GM19239 (cell line): ENCODE results near the gene EFEMP1.

ENCODE experiments used
- DNase-seq: peaks from one replicate; pipeline ENCODE4 v3.0.0; 2011; ENCODE audit warnings: low spot score; ENCODE audit not compliant: insufficient read length
- FAIRE-seq: peaks from 2 replicates; lab custom pipeline; 2011; peaks lifted over from hg19 to GRCh38; lab: Jason Lieb, UNC

EFEMP1 gene

DNA sequence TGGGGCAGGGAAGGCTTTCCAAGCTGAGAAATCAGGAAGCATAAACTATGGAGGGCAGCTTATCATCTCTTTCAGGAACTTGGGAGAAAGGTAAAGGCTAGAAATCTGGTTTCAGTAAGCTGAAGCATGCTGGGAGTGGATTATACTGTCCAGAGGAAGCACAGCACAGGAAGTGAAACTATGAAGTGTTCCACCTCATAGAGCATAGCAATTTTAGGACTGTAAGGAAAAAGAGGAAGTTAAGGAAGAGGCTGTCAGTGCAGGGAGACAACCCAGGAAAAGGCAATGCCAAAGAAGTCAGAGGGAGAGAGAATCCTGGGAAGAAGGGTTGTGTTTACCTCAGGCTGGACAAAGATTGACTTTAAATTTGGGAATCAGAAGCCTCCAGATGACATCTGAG lies 51.9 kb downstream of the EFEMP1 start:
- FAIRE-seq (no peak), DNase-seq (no peak)

DNA sequence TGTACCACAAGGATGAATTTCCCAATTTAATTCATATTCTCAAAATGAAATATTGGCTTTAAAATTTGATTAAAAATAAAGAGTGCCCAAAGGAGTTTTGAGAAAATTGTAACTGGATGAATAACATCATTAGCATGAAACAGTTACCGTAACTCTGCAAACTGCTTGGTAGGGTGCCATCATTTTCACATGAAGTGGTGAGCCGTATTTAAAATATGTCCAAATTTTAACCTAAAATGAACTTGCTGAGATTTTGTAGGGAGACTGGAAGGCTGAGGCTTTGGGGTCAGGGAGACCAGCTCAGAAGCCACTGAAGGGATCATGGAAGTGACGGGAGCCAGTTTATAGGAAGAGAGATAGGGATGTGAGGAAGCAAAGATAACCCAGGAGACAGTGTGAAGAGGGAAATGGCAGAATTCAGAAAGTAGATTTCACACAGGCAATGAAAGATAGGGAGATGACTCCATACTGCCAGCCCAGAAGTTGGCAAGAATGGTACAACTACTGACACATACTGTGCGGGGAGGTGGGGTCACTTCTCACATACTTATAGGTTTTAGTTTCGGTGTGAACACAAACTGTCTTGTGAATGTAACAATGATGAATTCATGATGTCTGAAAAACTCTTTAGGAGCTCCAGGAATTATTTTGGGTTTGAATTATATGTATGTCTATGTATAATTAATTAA lies 53.8 kb downstream of the EFEMP1 start:
- DNase-seq = no peak
- FAIRE-seq = no peak

DNA sequence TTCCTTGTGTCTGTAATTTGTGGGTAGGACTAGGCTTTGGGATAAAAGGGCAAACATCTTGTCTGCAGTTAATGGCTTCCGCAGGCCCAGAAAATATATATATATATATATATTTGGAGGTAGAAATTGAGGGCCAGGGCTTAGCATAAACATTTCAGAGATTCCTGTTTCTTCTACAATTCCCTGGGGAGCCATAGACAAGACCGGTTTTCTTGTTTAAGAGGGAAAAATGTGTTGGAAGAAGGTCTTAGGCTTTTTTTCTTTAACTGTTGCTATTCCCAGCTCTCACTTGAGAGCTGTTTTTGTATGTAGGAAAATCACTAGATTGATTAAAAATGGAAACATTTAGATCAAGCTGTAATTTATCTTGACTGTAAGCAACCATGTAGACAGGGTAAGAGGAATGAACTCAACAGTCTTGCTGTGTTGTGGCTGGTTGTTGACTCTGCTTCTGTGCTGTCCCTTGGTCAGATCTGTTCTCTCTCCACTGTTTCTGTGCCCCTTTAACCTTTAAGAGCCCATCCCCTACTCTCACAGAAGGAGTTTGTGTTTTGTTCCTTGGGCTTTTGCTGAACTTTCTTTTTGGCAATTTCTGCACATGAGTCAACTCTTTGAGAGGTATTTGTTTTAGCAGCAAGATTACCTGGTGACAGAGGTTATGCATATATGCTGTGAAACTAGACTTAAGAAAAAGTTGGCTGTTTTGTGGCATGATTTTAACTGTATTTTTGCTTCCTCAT lies 58.3 kb downstream of the EFEMP1 start:
- no peak for FAIRE-seq
- no peak for DNase-seq

DNA sequence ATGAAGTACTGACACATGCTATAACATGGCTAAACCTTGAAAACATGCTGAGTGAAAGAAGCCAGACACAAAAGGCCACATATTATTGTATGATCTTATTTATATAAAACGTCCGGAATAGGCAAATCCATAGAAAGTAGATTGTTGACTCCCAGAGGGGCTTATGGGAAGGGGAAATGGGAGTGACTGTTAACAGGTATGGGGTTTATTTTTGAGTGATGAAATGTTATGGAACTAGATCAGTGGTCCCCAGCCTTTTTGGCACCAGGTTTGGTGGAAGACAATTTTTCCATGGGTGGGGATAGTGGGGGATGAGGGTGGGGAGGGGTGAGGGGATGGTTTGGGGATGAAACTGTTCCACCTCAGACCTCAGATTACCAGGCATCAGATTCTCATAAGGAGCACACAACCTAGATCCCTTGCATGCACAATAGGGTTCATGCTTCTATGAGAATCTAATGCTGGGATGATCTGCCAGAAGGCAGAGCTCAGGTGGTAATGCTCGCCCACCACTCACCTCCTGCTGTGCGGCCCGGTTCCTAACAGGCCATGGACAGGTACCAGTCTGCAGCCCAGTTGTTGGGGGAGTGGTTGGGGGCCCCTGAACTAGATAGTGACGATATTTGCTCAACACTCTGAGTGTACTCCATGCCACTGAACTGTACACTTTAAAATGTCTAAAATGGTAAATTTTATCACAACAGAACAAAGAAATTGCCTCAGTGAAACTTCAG lies 59.1 kb downstream of the EFEMP1 start:
- FAIRE-seq (no peak), DNase-seq (no peak)

DNA sequence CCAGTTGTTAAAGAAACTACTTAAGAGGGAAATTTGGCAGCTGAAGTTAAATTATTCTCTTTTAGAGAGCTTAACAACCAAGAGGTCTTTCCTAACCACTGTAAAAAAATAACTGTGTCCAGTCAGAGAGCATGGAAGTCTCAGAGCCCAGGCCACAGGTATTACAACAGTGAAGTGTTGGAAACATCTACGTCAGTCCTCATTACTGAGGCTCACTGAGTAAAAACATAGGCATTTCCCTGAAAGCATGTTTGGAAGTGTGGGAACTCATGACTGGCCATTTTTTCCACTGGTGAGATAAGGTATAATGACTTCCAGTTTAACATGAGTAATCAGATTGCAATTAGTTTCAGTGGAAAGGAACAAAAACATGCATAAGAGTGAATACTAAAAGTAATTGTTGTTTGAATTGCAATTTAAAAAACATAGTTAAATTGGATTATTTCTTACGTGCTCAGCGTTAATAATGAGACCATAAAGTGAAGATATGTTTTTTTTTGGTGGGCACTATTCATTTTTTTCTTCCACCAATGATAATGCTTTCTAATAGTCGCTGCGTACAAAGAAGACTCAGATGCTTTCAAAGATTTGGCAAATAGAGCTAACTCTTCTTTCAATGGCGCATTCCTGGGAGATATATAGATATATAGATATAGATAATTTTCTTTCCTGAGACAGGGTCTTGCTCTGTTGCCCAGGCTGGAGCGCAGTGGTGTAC lies 60.8 kb downstream of the EFEMP1 start:
- no peak for DNase-seq
- no peak for FAIRE-seq

DNA sequence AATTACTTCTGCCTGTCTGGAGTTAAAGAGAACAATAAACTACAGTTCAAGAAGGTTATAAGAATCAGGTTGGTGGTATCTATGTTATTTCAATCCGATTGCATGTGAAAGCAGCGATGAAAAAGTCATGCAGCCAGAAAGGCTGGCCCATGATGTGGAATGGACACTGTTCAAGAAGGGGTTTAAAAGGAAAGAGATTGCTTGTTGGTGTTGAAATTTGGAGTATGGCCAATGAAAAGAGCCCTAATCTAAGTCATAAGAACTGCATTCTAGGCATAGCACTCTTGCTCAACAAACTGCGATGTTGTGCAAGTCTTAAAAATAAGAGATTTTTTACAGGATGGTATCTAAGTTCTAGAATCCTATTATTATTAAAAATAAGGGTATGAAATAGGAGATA lies 61.3 kb downstream of the EFEMP1 start:
- no peak for DNase-seq

DNA sequence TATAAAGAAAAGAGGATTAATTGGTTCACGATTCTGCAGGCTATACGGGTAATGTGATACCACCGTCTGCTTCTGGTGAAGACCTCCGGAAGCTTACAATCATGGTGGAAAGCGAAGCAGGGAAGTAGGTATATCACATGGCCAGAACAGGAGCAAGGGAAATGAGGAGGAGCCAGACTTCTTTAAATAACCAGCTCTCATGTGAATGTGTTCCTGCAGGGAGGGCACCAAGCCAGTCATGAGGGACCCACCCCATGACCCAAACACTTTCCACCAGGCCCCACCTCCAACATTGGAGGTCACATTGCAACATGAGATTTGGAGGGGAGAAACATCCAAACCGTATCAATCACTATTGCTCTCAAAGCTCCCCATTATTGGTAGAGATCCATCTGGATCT lies 61.8 kb downstream of the EFEMP1 start:
- DNase-seq = no peak
- FAIRE-seq = no peak

More for the DNA sequence above, 61.3 kb downstream of the EFEMP1 start:
- no peak for FAIRE-seq

DNA sequence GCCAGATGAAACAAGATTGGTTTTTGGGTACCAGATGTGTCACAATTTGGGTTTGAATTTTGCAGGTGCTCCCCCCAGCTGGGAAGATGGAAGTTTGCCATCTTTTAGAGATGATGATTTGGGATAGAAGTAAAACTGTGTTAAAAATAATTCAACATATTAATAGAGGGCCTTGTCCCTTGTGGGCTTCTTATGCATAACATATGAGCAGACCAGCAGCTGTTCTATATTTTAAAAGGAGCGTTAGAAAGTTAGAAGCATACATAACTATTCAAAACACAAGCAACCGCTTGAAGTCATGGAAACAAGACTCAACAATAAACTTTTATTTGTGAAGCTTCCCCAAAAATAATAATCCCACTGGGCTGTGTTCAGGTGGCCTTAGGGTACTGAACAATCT lies 62.8 kb downstream of the EFEMP1 start:
- no peak for FAIRE-seq
- DNase-seq = no peak

DNA sequence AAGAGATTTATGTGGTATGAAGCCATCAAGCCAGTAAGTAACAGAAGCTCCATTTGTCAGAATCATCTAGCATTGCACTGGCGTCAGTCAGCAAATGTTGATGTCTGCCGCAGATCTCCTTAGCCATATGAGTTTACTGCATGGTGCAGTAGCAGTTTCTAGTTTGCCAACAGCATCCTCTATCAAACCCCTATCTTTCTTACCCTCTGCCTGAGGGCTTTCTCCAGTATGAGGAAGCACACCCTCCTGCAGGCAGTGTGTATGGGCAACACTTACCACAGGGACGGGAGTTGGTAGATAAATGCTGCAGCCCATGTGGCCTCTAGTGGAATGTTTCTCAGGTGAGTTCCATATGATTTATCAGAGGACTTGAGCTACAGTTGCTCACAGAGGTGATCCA lies 63.7 kb downstream of the EFEMP1 start:
- DNase-seq = no peak
- FAIRE-seq = no peak

DNA sequence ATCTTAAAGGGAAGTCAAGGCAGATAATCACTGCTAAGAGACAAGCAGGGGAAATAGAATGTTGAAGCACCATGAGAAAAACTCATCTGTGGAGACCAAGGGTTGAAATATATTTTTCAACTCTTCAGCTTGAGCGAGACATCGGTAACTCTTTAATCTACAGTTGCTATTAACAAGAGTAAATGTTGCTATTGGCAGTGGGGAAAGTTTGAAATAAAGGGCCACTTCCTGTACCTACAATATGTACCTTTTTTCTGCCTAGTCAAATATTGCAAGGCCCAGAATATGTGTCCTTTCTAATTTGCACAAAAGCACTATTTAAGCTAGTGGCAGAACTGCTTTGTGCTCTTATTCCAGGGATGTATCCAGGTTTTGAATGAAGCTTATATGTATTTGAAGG lies 65.8 kb downstream of the EFEMP1 start:
- no peak for FAIRE-seq

DNA sequence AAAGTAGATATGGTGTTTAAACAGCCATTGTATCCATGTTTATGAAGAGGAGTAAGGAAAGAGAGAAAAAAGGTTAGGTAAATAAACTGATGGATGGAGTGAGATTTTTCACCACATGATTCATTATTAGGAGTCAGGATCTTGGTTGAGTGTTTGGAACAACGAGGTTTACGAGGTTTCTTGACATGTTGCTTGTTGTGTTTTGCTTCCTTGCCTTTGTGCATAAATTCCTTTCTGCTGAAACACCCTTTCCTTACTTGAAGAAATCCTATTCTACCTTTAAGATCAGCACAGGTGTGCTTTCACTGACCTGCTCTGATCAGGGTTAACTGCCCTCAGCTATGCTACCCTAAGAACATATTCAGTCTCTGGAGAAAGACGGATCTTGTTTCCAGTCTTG lies 66.6 kb downstream of the EFEMP1 start:
- no peak for FAIRE-seq

More for the DNA sequence above, 65.8 kb downstream of the EFEMP1 start:
- DNase-seq = no peak

DNA sequence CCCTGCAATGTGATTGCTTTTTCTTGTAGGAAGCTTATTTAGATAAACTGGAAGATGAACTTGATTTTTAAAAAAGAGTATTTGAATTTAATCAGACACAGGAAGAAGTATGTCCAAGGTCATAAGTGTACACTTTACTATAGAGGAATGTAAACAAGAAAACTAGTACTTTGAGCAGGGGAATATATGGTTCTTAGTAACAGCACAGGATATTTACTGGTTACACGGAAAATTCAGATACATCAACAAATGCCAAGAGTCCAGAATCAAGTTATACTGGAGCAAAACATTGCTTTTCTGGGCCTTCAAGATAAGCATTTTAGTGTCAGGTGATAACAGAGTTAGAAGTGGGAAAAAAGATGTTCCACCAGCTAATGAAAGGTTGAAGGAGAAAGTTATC lies 75.5 kb downstream of the EFEMP1 start:
- FAIRE-seq (no peak), DNase-seq (no peak)

More for the DNA sequence above, 66.6 kb downstream of the EFEMP1 start:
- no peak for DNase-seq

DNA sequence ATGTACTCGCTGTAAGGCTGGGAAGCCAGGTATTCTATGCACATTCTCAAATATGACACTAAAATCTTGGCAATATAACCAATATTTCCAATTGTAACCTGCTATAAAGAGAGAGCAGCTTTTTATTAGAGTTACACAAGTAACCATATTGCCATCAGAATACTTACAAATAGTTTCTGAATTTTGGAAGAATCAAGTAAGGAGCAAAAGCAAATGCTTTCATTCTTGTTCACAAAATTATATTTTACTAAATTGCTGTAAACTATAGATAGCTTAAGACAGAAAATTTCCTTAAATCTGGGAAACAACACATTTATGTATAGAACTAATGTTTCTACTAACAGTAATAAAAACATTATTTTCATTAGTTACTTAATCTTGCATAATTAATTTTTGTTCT lies 77.2 kb downstream of the EFEMP1 start:
- DNase-seq (no peak), FAIRE-seq (no peak)

DNA sequence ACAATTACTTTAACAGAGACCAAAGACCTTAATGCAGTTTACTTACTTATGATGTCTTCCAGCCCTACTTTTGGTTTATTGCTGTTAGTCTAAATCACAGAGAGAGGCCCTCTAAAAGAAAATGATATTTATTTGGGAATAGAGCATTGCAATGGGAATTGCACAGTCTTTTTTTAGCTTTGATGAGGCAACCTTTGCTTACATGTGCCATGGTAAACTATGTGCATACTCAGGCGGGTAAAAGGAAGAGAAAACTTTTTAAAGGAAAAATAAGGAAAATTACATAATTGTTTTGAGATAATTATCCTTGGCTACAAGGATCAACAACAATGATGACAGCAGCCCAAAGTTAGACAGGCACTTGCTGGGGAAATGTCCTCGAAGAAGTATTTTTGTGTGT lies 78.6 kb downstream of the EFEMP1 start:
- FAIRE-seq = no peak
- DNase-seq = no peak

DNA sequence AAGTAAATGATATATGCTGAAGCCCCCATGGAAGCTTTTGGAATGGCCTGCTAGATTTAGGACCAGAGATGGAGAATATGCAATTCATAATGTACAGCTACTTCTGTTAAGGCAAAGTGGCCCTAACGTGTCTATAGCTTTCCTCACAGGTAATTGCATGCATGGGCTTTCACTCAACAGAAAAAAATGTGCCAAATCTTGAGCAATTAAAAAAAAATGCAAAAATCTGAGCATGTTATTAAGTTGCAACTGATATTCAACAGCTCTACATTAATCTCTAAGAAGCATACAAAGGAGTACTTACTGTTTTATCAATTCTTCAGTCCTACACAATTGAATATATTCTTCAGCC lies 79.6 kb downstream of the EFEMP1 start:
- FAIRE-seq = no peak

DNA sequence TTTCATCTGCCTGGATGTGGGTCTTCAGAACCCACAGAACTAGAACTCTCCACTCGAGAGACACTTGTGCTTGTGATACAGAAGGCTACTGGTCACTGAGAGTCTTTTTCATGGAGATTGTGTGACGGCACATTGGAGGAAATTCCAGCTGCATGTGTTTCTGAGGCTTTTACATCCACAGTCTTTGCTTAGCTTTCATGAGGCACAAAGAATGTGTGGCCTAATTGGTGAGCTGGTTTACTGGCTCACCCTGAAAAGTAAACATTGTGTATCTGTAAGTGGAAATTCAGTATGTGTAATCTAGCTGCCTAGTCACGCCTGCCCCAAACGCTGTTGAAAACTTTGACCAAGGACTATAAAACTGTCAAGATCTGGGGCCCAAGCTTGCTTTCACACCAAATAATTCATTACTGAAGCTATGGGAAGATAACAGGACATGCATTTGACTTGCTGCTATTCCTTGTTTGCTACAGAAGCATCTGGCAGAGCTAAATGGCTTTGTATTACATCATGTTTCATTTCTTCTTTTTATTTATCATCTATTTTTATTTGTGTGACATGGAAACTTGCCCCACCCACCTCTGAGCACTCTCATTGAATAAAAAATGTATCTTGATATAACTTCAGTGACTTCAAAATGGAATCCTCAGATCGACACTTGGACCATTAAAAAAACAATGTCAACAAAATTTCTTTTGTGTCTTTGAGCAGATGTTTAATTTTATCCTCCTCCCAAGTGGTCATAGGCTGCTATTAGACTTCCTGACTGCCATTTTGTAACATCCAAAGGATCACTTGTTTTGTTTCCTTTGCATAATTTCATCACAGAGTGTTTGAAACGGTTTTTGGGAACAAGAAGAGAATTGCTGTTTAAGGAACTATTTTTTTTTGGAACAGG lies 80.2 kb downstream of the EFEMP1 start:
- no peak for DNase-seq
- FAIRE-seq = no peak

More for the DNA sequence above, 79.6 kb downstream of the EFEMP1 start:
- DNase-seq = no peak

DNA sequence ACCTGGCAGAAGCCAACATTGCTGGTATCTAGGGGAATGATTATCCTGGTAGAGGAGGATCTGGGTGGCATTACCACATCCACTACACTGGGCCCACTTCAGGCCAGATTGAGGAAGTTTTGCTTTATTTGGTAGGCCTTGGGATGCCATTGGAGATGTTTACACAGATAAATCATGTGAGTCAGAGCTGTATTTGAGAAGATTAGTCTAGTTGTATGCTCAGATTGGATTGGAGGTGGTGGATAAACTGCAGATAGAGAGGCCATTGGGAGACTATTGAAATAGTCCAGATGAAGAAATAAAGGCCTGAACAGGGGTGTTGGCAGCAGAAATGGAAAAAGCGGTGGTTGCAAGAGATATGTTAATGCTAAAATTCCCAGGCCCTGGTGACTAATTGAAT lies 81.5 kb downstream of the EFEMP1 start:
- FAIRE-seq (no peak), DNase-seq (no peak)

DNA sequence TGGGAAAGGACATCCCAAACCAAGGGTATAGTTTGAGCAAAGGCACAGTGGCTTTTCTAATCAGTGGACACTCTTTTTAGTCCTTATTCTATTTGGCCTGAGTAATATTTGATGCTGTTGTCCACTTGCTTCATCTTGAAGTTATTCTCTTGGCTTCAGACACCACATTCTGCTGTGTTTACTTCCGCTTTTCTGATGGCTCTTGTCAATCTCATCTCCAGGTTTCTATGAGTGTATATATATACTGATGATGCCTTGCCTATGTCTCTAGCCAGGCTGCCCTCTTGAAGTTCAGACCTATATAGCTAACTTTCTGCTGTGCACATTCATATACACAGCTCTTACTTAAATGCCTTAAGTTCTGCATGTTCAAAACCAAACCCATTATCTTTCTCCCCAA lies 83.1 kb downstream of the EFEMP1 start:
- FAIRE-seq = no peak
- DNase-seq = no peak

DNA sequence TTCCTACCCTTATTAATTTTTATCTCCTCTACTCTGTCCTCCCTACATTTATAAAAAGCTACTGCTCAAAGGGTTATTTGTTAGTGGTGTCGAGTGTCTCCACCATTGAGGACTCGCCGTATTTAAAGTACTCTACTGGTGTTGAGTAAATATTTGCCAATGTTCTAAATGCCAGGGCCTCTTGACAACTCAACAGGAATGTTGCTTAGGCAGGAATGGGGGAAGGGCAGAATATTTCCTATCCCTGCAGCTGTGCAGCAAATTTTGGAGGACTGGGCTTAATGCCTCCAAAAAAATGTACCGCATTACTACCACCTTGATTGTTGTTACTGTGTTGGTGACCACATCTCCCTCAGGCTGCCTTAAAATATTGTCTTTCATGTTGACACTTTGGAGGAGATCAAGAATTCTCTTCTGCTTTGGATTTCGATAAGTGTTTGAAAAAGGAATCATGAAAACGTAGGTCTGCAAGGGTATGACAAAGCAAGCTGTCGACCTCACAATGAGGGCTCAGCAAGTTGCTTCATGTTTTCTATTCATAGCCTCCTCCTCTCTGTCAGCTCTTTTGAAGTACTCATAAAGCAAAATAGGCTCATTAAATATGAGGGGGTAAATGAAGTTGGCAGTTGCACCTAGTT lies 84.3 kb downstream of the EFEMP1 start:
- DNase-seq = no peak
- no peak for FAIRE-seq
